IMR-90 (cell line): ENCODE measurements around the gene CYTH4. TPM values are rescaled to one million over a fixed set of nuclear protein-coding genes. Genes with fewer than 3 reads are reported as not detected.

Experiments
- ATAC-seq: fragments of 200-7000 bp; cut with Tn5 transposase; 2 replicates; pipeline ENCODE4 v1.9.1; 2020; ENCODE audit warnings: low read depth, mild to moderate bottlenecking, moderate library complexity
- BruUV-seq: library from RNA; stranded (reverse); fragments of 400-500 nt; replicated peaks from 2 replicates; lab custom pipeline; 2021; lab: Mats Ljungman, UMichigan
- CTCF ChIA-PET: fragments of 300-600 bp; formaldehyde crosslinking; extraction: SDS; loops from one replicate; lab custom pipeline; 2021; ENCODE audit warnings: antibody characterized with exemption; lab: Yijun Ruan, JAX
- POLR2A ChIA-PET: fragments of 300-600 bp; sonication (Branson Sonifier 250); formaldehyde crosslinking; loops from one replicate; lab custom pipeline; 2022; ENCODE audit warnings: antibody characterized with exemption; ENCODE audit not compliant: unreplicated experiment; lab: Charles Lee
- DNase-seq: peaks from one replicate; pipeline ENCODE4 v3.0.0; 2013
- H2AFZ ChIP-seq: replicated peaks from 2 replicates; pipeline ENCODE3; 2013; ENCODE audit warnings: low read length, mild to moderate bottlenecking; ENCODE audit not compliant: poor library complexity
- H2AK5ac ChIP-seq: 2 replicates; pipeline ENCODE4 v1.6.1; 2013; ENCODE audit warnings: low read depth, low read length, inconsistent platforms
- H2AK9ac ChIP-seq: replicated peaks from 2 replicates; pipeline ENCODE3; 2013; ENCODE audit warnings: mild to moderate bottlenecking, low read depth, low read length, moderate library complexity; ENCODE audit not compliant: poor library complexity
- H2BK120ac ChIP-seq: 2 replicates; pipeline ENCODE4 v1.6.1; 2013; ENCODE audit warnings: low read depth, low read length, inconsistent platforms
- H2BK15ac ChIP-seq: 3 replicates; pipeline ENCODE4 v1.6.1; 2013; ENCODE audit warnings: low read depth, low read length, inconsistent platforms
- H2BK20ac ChIP-seq: 2 replicates; pipeline ENCODE4 v1.6.1; 2013; ENCODE audit warnings: low read depth, mild to moderate bottlenecking, inconsistent platforms, low read length, moderate library complexity
- H2BK5ac ChIP-seq: 2 replicates; pipeline ENCODE4 v1.6.1; 2013; ENCODE audit warnings: mild to moderate bottlenecking, low read depth, low read length, inconsistent platforms; ENCODE audit not compliant: poor library complexity, severe bottlenecking
- H3K14ac ChIP-seq: replicated peaks from 2 replicates; pipeline ENCODE4 v1.6.1; 2013; ENCODE audit warnings: low read depth, low read length, inconsistent platforms
- H3K18ac ChIP-seq: 2 replicates; pipeline ENCODE4 v1.6.1; 2013; ENCODE audit warnings: low read depth, low read length, control low read depth
- H3K23ac ChIP-seq: 2 replicates; pipeline ENCODE4 v1.6.1; 2013; ENCODE audit warnings: low read depth, low read length, inconsistent platforms
- H3K27ac ChIP-seq: 2 replicates; pipeline ENCODE4 v1.5.1; 2013; ENCODE audit warnings: mild to moderate bottlenecking, control low read depth, low read length; ENCODE audit not compliant: insufficient read depth
- H3K27me3 ChIP-seq: 2 replicates; pipeline ENCODE4 v1.6.1; 2013; ENCODE audit warnings: low read length; ENCODE audit not compliant: control insufficient read depth, insufficient read depth
- H3K36me3 ChIP-seq: 2 replicates; pipeline ENCODE4 v1.6.1; 2013; ENCODE audit warnings: low read length, mixed read lengths; ENCODE audit not compliant: control insufficient read depth, insufficient read depth
- H3K4ac ChIP-seq: 2 replicates; pipeline ENCODE4 v1.6.1; 2013; ENCODE audit warnings: low read depth, low read length, inconsistent platforms
- H3K4me1 ChIP-seq: 2 replicates; pipeline ENCODE4 v1.6.1; 2013; ENCODE audit warnings: low read length, mixed read lengths; ENCODE audit not compliant: control insufficient read depth, insufficient read depth
- H3K4me2 ChIP-seq: 2 replicates; pipeline ENCODE4 v1.6.1; 2013; ENCODE audit warnings: low read depth, mild to moderate bottlenecking, control low read depth, low read length, moderate library complexity
- H3K4me3 ChIP-seq: 2 replicates; pipeline ENCODE4 v1.5.1; 2013; ENCODE audit warnings: low read depth, mild to moderate bottlenecking, control low read depth, low read length, moderate library complexity; ENCODE audit not compliant: insufficient read depth
- H3K56ac ChIP-seq: 2 replicates; pipeline ENCODE4 v1.6.1; 2013; ENCODE audit warnings: low read length, inconsistent platforms; ENCODE audit not compliant: insufficient read depth; ENCODE audit errors: extremely low read depth
- H3K79me1 ChIP-seq, 2 experiments: 2 replicates each; pipeline ENCODE4 v1.6.1; 2013; ENCODE audit warnings: low read length in 2 of 2, inconsistent platforms in 1 of 2, low read depth in 1 of 2
- H3K9ac ChIP-seq: 2 replicates; pipeline ENCODE4 v1.6.1; 2013; ENCODE audit warnings: low read depth, low read length, control low read depth
- H3K9me1 ChIP-seq: 2 replicates; pipeline ENCODE4 v1.6.1; 2013; ENCODE audit warnings: low read length, inconsistent platforms; ENCODE audit not compliant: insufficient read depth
- H3K9me3 ChIP-seq: 2 replicates; pipeline ENCODE4 v1.6.1; 2013; ENCODE audit warnings: low read length; ENCODE audit not compliant: control insufficient read depth, insufficient read depth
- H4K20me1 ChIP-seq: 2 replicates; pipeline ENCODE4 v1.6.1; 2013; ENCODE audit warnings: low read length, inconsistent platforms; ENCODE audit not compliant: insufficient read depth
- H4K5ac ChIP-seq: 2 replicates; pipeline ENCODE4 v1.6.1; 2013; ENCODE audit warnings: mild to moderate bottlenecking, low read depth, low read length, control low read depth
- H4K8ac ChIP-seq, 2 experiments: 2 replicates each; pipeline ENCODE4 v1.6.1; 2013; ENCODE audit warnings: low read depth in 2 of 2, low read length in 2 of 2, control low read depth in 1 of 2, inconsistent platforms in 1 of 2
- H4K91ac ChIP-seq: 2 replicates; pipeline ENCODE4 v1.6.1; 2013; ENCODE audit warnings: low read depth, low read length, inconsistent platforms; ENCODE audit not compliant: insufficient read depth
- CEBPB ChIP-seq: IDR thresholded peaks from 2 replicates; pipeline ENCODE4 v1.6.1; 2012; ENCODE audit warnings: low read depth, low read length, improper control_type of control experiment
- MAZ ChIP-seq: IDR thresholded peaks from 2 replicates; pipeline ENCODE4 v1.6.1; 2012; ENCODE audit warnings: low read depth, mild to moderate bottlenecking, low read length, improper control_type of control experiment, moderate library complexity, borderline replicate concordance
- WGBS, 2 experiments: methylation state at CpG; one replicate each; pipeline versions ENCODE4 v1.1.5 to v1.1.7; 2013; ENCODE audit warnings: missing lambda C conversion rate in 2 of 2; ENCODE audit not compliant: insufficient read length in 1 of 2; ENCODE audit errors: extremely low coverage in 2 of 2; 5-methylcytosine and 5-hydroxymethylcytosine counted together
- dilution Hi-C: fragments of 300-500 bp; cut with HindIII; formaldehyde crosslinking; loops from one replicate; pipeline ENCODE4 v1.14.3; 2018; ENCODE audit warnings: low sequenced_read_pairs; ENCODE audit not compliant: unreplicated experiment
- in situ Hi-C: fragments of 300-500 bp; cut with MboI; formaldehyde crosslinking; loops from 3 replicates; pipeline ENCODE4 v1.14.3; 2019; ENCODE audit warnings: low sequenced_read_pairs, inconsistent platforms, mixed read lengths
- intact Hi-C: fragments of 100-400 bp; cut with micrococcal nuclease; formaldehyde crosslinking; loops from 2 replicates; pipeline ENCODE4 v1.10.0; 2022
- polyA plus RNA-seq, 3 experiments: library from polyadenylated mRNA; depleted of rRNA; stranded (reverse); fragments of >200 nt; gene quantifications; 2 replicates each; pipeline ENCODE4 v1.2.3, GENCODE V29; 2012; ENCODE audit warnings: low replicate concordance in 1 of 3
- total RNA-seq: library from RNA; depleted of rRNA; stranded (reverse); fragments of >200 nt; gene quantifications from 2 replicates; pipeline ENCODE4 v1.2.3, GENCODE V29; 2012

Gene CYTH4
- total and polyA plus RNA-seq, 2 of the 4 experiments (the other 2 are of a cell fraction): 0.36 to 0.55 TPM

- no peak overlapping the region for H3K56ac ChIP-seq
- DNase-seq (no peak), ATAC-seq (no peak)
- H3K4ac ChIP-seq: no peak overlapping the region
- no TSS peak for BruUV-seq
- H2BK15ac ChIP-seq: peak overlapping the region; percentile 16; the same call in 1 of the 3 replicates
- POLR2A ChIA-PET: no interaction called here
- no peaks in the 10 kb centered on the region for H4K20me1 ChIP-seq
- peak overlapping the region; percentile 31 for H2AK5ac ChIP-seq
- no peak overlapping the region for H3K18ac ChIP-seq
- H2AFZ ChIP-seq: no peak overlapping the region
- no peak overlapping the region for H3K27ac ChIP-seq
- no peaks in the 10 kb centered on the region for H3K9me1 ChIP-seq
- 61% methylated on average over 5 of the region's 16 CpGs; no CpG with 5 or more reads in 1 of the 2 experiments for WGBS, 2 experiments
- H2BK5ac ChIP-seq: no peak overlapping the region
- dilution Hi-C loops: no loop called here
- H3K36me3 ChIP-seq: no peaks in the 10 kb centered on the region
- H3K9ac ChIP-seq: no peak overlapping the region
- no peak overlapping the region for H3K4me2 ChIP-seq
- CTCF ChIA-PET: interaction anchor here (0.6 kb wide), 1 partner anchor 135 kb away, joined by 3 read pairs; no protein-coding TSS in a partner anchor
- no peak overlapping the region for H3K4me3 ChIP-seq
- H3K4me1 ChIP-seq: peaks cover 5% of the 10 kb centered on the region
- H2BK120ac ChIP-seq: 0 out of 2 replicates have a peak overlapping the region, but pooled peaks have one; percentile 20
- H4K5ac ChIP-seq: no peak overlapping the region
- no peak overlapping the region for H4K8ac ChIP-seq
- peak; percentile 66; the same call in 1 of the 2 replicates for TF ChIP-seq CEBPB
- no peak for TF ChIP-seq MAZ
- no peaks in the 10 kb centered on the region for H3K79me1 ChIP-seq
- no peak overlapping the region for H3K23ac ChIP-seq
- H3K27me3 ChIP-seq: peaks cover 8% of the 10 kb centered on the region; the same call in 1 of the 2 replicates
- peak overlapping the region; percentile 7; the same call in 1 of the 2 replicates for H4K91ac ChIP-seq
- intact Hi-C loops: no loop called here
- H2AK9ac ChIP-seq: no peak overlapping the region
- no peak overlapping the region for H2BK20ac ChIP-seq
- in situ Hi-C loops: no loop called here
- no peak overlapping the region for H3K14ac ChIP-seq
- no peaks in the 10 kb centered on the region for H3K9me3 ChIP-seq
Measured at GRCh38 chr22:37320726-37321677, 38.7 kb downstream of the CYTH4 start.
